Glutamatergic neuron (in vitro differentiated cells): ENCODE results near the gene CDK11A. TPM values are rescaled to one million over a fixed set of nuclear protein-coding genes. Genes with fewer than 3 reads are reported as not detected.

Source experiments
- DNase-seq: peaks from one replicate; pipeline ENCODE4 v3.0.0; 2022
- H3K27ac Mint-ChIP-seq: one replicate; pipeline ENCODE4 v1.8.0; 2020; ENCODE audit warnings: mild to moderate bottlenecking, mixed read lengths, inconsistent platforms; ENCODE audit not compliant: unreplicated experiment
- H3K27me3 Mint-ChIP-seq: one replicate; pipeline ENCODE4 v1.8.0; 2020; ENCODE audit warnings: mild to moderate bottlenecking, moderate library complexity, mixed read lengths, inconsistent platforms; ENCODE audit not compliant: unreplicated experiment
- H3K36me3 Mint-ChIP-seq: one replicate; pipeline ENCODE4 v1.8.0; 2020; ENCODE audit warnings: mild to moderate bottlenecking, mixed read lengths, inconsistent platforms; ENCODE audit not compliant: unreplicated experiment
- H3K4me1 Mint-ChIP-seq: one replicate; pipeline ENCODE4 v1.8.0; 2020; ENCODE audit warnings: mild to moderate bottlenecking, low read depth, mixed read lengths, inconsistent platforms; ENCODE audit not compliant: unreplicated experiment
- H3K4me3 Mint-ChIP-seq: one replicate; pipeline ENCODE4 v1.8.0; 2020; ENCODE audit warnings: mild to moderate bottlenecking, mixed read lengths, inconsistent platforms; ENCODE audit not compliant: unreplicated experiment
- H3K9me3 Mint-ChIP-seq: one replicate; pipeline ENCODE4 v1.8.0; 2020; ENCODE audit warnings: mild to moderate bottlenecking, moderate library complexity, mixed read lengths, inconsistent platforms; ENCODE audit not compliant: unreplicated experiment
- CTCF ChIP-seq: fragments of 200-600 bp; sonication (generic); IDR thresholded peaks from one replicate; pipeline ENCODE4 v1.5.0; 2021; ENCODE audit not compliant: partially characterized antibody, unreplicated experiment
- total RNA-seq: library from RNA; stranded (reverse); fragmentation: NEBNext Ultra II Directional; extraction: Animal tissue kit (Norgen Biotek cat#: 25700); gene quantifications from one replicate; pipeline ENCODE4 v1.2.1, GENCODE V29; 2021; ENCODE audit not compliant: unreplicated experiment

CDK11A gene
- total RNA-seq, 1 donor from 2014 or later, result 62.8 TPM

- H3K27me3 Mint-ChIP-seq, result peaks cover 5% of the 10 kb centered on the region
- no peak for DNase-seq
These were observed 34.0 kb upstream of the CDK11A start for GRCh38 chr1:1758059-1758621.

GRCh38 chr1:1757422-1758058 lies 33.4 kb upstream of the CDK11A start:
- Mint-ChIP-seq H3K9me3 (peaks cover 1% of the 10 kb centered on the region), H3K36me3 (no peaks in the 10 kb centered on the region), H3K27ac (no peak overlapping the region)

More at GRCh38 chr1:1758059-1758621, 34.0 kb upstream of the CDK11A start:
- Mint-ChIP-seq H3K4me1 (no peaks in the 10 kb centered on the region), H3K4me3 (no peak overlapping the region), H3K9me3 (peaks cover 1% of the 10 kb centered on the region), H3K36me3 (no peaks in the 10 kb centered on the region), H3K27ac (no peak overlapping the region)
- TF ChIP-seq CTCF, result no peak

GRCh38 chr1:1756661-1757421 lies 32.7 kb upstream of the CDK11A start:
- peaks cover 8% of the 10 kb centered on the region for H3K27me3 Mint-ChIP-seq
- no peak for TF ChIP-seq CTCF
- H3K4me1 Mint-ChIP-seq, result peaks cover 4% of the 10 kb centered on the region
- no peaks in the 10 kb centered on the region for H3K36me3 Mint-ChIP-seq
- no peak overlapping the region for H3K4me3 Mint-ChIP-seq
- no peak overlapping the region for H3K27ac Mint-ChIP-seq
- peaks cover 4% of the 10 kb centered on the region for H3K9me3 Mint-ChIP-seq
- no peak for DNase-seq

More at GRCh38 chr1:1757422-1758058, 33.4 kb upstream of the CDK11A start:
- DNase-seq, result no peak
- Mint-ChIP-seq H3K4me1 (peaks cover under 1% of the 10 kb centered on the region), H3K4me3 (no peak overlapping the region), H3K27me3 (peaks cover 6% of the 10 kb centered on the region)
- TF ChIP-seq CTCF, result no peak

GRCh38 chr1:1755852-1756251 lies 31.7 kb upstream of the CDK11A start:
- H3K27me3 Mint-ChIP-seq, result peaks cover 8% of the 10 kb centered on the region
- H3K4me1 Mint-ChIP-seq, result peaks cover 4% of the 10 kb centered on the region
- TF ChIP-seq CTCF, result no peak
- DNase-seq, result no peak
- no peak overlapping the region for H3K4me3 Mint-ChIP-seq
- H3K36me3 Mint-ChIP-seq, result no peaks in the 10 kb centered on the region
- peaks cover 4% of the 10 kb centered on the region for H3K9me3 Mint-ChIP-seq
- no peak overlapping the region for H3K27ac Mint-ChIP-seq

GRCh38 chr1:1755426-1755825 lies 31.3 kb upstream of the CDK11A start:
- no peak for TF ChIP-seq CTCF
- Mint-ChIP-seq H3K27ac (no peak overlapping the region), H3K4me1 (peaks cover 4% of the 10 kb centered on the region), H3K9me3 (peaks cover 4% of the 10 kb centered on the region), H3K4me3 (no peak overlapping the region), H3K27me3 (peaks cover 8% of the 10 kb centered on the region), H3K36me3 (no peaks in the 10 kb centered on the region)
- no peak for DNase-seq
